GM20431 (cell line): ENCODE data around the gene CLASRP.

Experiments used
- in situ Hi-C: fragments of 300-500 bp; cut with MseI, MboI; formaldehyde crosslinking; loops from one replicate; pipeline ENCODE4 v1.15.0; 2020; ENCODE audit warnings: low sequenced_read_pairs; ENCODE audit not compliant: unreplicated experiment

The CLASRP gene

DNA sequence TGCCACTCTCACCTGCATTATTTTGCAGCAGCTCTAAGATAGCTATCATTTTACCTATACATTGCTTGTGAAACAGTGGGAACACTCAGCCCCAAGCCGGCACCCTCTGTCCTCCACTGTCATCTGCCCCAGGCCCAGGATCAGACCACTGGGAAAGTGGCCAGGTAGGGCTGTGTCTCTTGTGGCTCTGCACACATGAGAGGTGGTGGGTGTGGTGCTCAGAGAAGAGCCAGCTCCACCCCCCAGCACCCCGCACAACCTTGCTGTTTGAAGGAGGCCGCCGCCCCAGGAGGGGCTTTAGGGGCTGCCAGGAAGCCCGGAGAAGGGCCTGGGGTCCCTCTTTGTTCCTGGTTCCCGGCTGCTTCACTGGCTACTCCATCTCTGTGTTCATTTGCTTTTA, 80.7 kb downstream of the CLASRP start:
- in situ Hi-C loops = no loop called here
